GM13977 (cell line): Measurements from ENCODE around the gene NXNL1.
A peak's percentile ranks its signal among the peaks of the same experiment; 100 is the strongest.
"Not testable (repeated sequence)": the region's sequence is repeated elsewhere in the genome, so short reads cannot be mapped to it uniquely, and the experiment has no call there.

Experiments
- DNase-seq: peaks from one replicate; pipeline ENCODE4 v3.0.0; 2012; ENCODE audit warnings: low spot score
- CTCF ChIP-seq: IDR thresholded peaks from 2 replicates; pipeline ENCODE4 v1.5.1; 2012; ENCODE audit warnings: mild to moderate bottlenecking, control low read depth; ENCODE audit not compliant: insufficient read depth; ENCODE audit errors: extremely low read depth, missing control alignments
- in situ Hi-C: fragments of 300-500 bp; cut with MboI; formaldehyde crosslinking; loops from one replicate; pipeline ENCODE4 v1.12.0; 2022; ENCODE audit warnings: low sequenced_read_pairs, low pct_unique_long_range_greater_than_20kb, mixed read lengths, inconsistent platforms; ENCODE audit not compliant: unreplicated experiment

Gene NXNL1

GRCh38 chr19:17484520-17485185 is 23.9 kb upstream of the NXNL1 start:
- in situ Hi-C loops, result no loop called here
- no peak for DNase-seq
- TF ChIP-seq CTCF, result no peak

- in situ Hi-C loops, result no loop called here
- no peak for DNase-seq
- TF ChIP-seq CTCF, result no peak
These were observed 22.9 kb upstream of the NXNL1 start for GRCh38 chr19:17483605-17484002.

GRCh38 chr19:17482877-17483604 is 22.3 kb upstream of the NXNL1 start:
- no peak for TF ChIP-seq CTCF
- in situ Hi-C loops, result no loop called here

GRCh38 chr19:17481986-17482385 is 21.3 kb upstream of the NXNL1 start:
- DNase-seq, result no peak
- no peak for TF ChIP-seq CTCF
- in situ Hi-C loops, result no loop called here

More at GRCh38 chr19:17482877-17483604, 22.3 kb upstream of the NXNL1 start:
- no peak for DNase-seq

GRCh38 chr19:17479325-17479791 is 18.6 kb upstream of the NXNL1 start:
- in situ Hi-C loops, result no loop called here
- TF ChIP-seq CTCF, result no peak
- peak; percentile 3 for DNase-seq

- no peak for DNase-seq
- in situ Hi-C loops, result no loop called here
- TF ChIP-seq CTCF, result no peak
These were observed 14.9 kb upstream of the NXNL1 start for GRCh38 chr19:17475541-17476115.

- DNase-seq, in situ Hi-C loops: not testable (repeated sequence)
These were observed 14.3 kb upstream of the NXNL1 start for GRCh38 chr19:17475011-17475540.
